GM23338 (cell line): ENCODE data around the gene BAHCC1.

Source experiments
- CREB1 ChIP-seq: fragments of 250-450 bp; sonication (Bioruptor Pico); IDR thresholded peaks from 2 replicates; pipeline ENCODE4 v1.5.0; 2020; ENCODE audit warnings: low read depth, mild to moderate bottlenecking, moderate library complexity
- CTCF ChIP-seq, 2 experiments: fragments of 200-600 bp in 1 of 2; sonication (generic) in 1 of 2; conservative IDR thresholded peaks; 2 replicates each; pipeline versions ENCODE4 v1.5.1 to v1.6.1; 2016 to 2017; ENCODE audit warnings: antibody characterized with exemption in 2 of 2, low read depth in 2 of 2, mild to moderate bottlenecking in 2 of 2, moderate library complexity in 1 of 2
- ETS1 ChIP-seq: IDR thresholded peaks from 2 replicates; pipeline ENCODE4 v1.6.1; 2016; ENCODE audit warnings: antibody characterized with exemption
- EZH2 ChIP-seq: fragments of 200-600 bp; sonication (generic); IDR thresholded peaks from one replicate; pipeline ENCODE4 v1.8.0; 2017; ENCODE audit warnings: antibody characterized with exemption, mild to moderate bottlenecking, low read depth; ENCODE audit not compliant: unreplicated experiment
- EZH2phosphoT487 ChIP-seq: fragments of 200-600 bp; sonication (generic); IDR thresholded peaks from one replicate; pipeline ENCODE4 v1.8.1; 2018; ENCODE audit warnings: antibody characterized with exemption; ENCODE audit not compliant: unreplicated experiment
- NANOG ChIP-seq: IDR thresholded peaks from 2 replicates; pipeline ENCODE4 v1.6.1; 2016; ENCODE audit warnings: antibody characterized with exemption, borderline replicate concordance
- POLR2AphosphoS5 ChIP-seq: IDR thresholded peaks from 2 replicates; pipeline ENCODE4 v1.6.1; 2016; ENCODE audit warnings: antibody characterized with exemption, low read depth
- REST ChIP-seq: IDR thresholded peaks from one replicate; pipeline ENCODE4 v1.6.1; 2018; ENCODE audit warnings: antibody characterized with exemption; ENCODE audit not compliant: unreplicated experiment
- ZNF114 ChIP-seq: fragments of 250-450 bp; sonication (Bioruptor Pico); IDR thresholded peaks from 2 replicates; pipeline ENCODE4 v1.5.0; 2020; ENCODE audit warnings: mild to moderate bottlenecking, moderate library complexity

- TF ChIP-seq EZH2phosphoT487 (no peak), CTCF (conservative IDR thresholded peaks at IDR 0.05; ENCODE audit: low read depth in 2 of 2) (no peak), POLR2AphosphoS5 (no peak), EZH2 (no peak), CREB1 (CRISPR knock-in tag) (no peak), REST (no peak), ZNF114 (CRISPR knock-in tag) (no peak), NANOG (no peak), ETS1 (no peak)
Observed at GRCh38 chr17:81428948-81429774, 33.9 kb downstream of the BAHCC1 start.
